Activated CD4-positive, alpha-beta T cell treated with anti-CD3 and anti-CD28 coated beads, Interleukin-2, amount 50 U/mL, for 48 hours (primary cell): Measurements from ENCODE around the gene AP3D1.

ENCODE experiments used
- DNase-seq, 2 experiments: peaks; one replicate each; pipeline ENCODE4 v3.0.0-alpha.2; 2020

AP3D1 gene

DNA sequence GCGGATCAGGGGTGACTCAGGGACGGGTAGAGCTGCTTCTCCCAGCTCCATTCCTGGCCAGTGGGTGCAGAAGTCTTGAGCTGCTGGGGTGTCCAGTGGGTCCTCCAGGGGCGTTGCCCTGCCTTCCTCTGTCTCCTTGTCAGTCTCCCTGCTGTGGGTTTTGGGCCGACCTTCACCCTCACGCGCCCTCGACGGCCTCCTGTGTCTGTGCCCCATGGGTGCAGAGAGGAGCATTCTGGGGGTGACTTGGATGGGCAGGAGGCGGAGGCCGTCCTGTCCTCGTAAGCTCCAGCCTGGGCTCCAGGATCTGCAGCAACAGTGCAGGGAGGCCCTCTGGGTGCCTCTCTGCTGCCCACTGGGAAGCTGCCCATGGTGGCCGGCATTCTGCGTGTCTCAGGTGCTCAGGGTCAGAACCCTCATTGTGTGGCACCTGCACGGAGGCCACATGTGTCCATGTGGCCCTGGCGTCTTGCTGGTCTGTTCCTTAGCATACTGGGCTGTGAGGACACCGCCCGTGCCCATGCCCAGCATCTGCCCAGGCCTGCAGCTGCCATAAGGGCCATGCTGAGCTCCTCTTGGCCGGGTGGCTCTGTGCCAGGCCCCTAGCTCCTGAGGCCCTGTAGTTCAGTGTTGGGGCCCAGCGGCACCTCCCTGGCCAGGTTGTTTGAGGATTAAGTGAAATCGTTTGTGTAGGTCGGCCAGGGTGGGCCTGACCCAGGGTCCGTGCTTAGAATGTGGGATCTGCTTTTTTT is 29.7 kb upstream of the AP3D1 start:
- no peak for DNase-seq

DNA sequence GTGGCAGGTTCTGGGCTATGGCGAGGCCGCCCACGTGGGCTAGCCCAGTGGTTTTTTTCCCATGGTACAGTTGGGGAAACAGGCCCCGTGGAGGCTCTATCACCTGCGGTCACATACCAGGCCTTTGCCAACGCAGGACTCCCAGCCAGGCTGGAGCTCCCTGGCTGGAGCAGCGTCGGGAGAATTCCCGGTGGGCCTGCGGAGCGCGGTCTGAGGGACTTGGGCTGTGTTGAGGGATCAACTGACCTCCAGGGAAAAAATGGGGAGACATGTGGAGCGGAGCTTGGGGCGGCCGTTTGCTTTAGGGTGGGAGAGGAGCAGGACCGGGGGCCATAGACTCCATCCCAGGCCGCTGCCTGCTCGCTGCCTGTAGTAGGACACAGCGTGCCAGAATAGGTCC is 28.7 kb upstream of the AP3D1 start:
- no peak for DNase-seq

DNA sequence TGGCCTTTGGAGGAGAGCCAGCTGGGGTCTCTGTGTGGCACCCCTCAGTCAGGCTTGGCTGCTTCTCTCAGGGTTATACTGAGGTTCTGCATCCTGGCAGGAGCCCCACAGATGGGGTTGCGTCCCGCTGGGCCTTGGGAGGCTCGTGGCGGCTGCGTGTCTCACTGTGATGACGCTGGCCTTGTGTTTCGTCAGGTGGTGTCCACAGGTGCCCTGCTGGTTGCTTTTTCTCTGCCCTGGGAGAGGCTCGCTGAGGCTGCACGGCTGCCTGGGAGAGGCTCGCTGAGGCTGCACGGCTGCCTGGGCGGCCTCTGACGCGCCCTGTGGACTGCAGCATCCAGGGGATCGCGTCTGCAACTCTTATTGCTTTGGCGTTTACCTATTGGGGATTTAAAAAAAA is 27.7 kb upstream of the AP3D1 start:
- no peak for DNase-seq

DNA sequence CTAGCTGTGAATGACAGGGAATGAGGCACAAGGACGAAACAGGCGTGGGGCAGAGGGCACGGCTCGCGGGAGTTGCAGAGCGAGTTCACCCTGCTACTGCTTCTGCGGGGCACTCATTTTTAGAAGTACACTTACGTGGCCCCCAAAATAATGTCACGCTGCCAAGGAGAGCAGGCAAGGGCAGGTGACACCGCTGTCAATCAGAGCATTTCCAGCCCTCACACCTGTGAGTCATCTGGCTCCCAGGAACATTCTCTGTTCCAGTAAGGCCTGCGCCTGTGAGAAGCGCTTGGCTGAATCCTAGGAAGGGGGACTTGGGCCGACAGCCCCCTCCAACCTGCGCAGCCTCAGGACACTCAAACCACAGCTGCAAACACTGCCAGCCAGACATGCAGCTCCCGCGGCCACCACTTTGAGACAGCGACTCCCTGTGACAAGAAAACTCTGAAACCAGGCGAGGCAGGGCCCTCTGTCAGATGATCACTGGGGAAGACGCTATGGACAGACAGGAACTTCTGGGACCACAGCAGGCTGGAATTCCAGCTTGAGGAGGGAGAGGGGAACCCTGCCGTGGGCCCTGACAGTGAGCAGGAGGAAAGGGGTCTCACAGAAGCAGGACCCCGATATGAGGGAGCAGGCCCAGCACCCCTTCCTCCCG is 25.1 kb upstream of the AP3D1 start:
- no peak for DNase-seq

DNA sequence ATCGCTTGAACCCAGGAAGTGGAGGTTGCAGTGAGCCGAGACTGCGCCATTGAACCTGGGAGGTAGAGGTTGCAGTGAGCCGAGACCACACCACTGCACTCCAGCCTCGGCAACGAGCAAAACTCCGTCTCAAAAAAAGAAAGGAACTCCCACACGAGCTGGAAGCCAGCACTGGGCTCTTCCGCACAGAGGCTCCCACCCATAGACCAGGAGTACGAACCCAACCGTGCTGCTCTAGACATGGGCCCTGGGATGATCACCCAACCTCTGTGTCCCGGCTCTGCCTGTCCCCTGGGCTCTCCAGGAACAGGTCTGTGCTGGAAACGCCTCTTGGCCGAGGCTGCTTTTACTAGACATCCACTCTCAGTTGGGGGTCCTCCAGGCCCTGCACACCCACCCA is 24.4 kb upstream of the AP3D1 start:
- DNase-seq = no peak

DNA sequence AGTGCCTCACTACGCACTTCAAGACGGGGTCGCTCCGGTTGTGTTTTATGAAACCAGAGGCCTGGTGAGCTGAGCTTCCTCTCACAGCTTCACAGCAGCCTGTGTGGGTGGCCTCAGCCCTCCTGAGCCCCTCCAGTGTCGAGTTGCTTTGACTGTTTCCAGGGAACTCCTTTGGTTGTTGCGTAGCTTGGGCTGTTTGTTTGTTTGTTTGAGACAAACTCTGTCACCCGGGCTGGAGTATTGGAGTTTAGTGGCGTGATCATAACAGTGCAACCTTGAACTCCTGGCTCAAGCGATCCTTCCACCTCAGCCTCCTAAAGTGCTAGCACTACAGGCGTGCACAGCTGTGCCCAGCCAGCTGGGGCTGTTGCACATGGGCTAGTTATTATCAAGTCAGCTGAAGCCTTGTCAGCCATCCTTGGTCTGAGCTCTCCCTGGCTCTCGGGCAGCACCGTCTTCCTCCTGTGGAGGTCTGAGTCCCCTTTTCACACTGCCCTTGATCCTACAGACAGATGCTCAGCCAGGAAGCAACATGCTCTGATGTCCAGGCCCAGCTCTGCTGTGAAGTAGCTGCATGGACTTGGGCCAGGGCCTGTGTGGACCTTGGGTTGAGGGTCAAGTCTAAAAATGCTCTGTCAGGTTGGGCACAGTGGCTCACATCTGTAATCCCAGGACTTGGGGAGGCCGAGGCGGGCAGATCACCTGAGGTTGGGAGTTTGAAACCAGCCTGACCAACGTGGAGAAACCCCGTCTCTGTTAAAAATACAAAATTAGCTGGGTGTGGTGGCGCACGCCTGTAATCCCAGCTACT is 22.6 kb upstream of the AP3D1 start:
- DNase-seq = no peak

DNA sequence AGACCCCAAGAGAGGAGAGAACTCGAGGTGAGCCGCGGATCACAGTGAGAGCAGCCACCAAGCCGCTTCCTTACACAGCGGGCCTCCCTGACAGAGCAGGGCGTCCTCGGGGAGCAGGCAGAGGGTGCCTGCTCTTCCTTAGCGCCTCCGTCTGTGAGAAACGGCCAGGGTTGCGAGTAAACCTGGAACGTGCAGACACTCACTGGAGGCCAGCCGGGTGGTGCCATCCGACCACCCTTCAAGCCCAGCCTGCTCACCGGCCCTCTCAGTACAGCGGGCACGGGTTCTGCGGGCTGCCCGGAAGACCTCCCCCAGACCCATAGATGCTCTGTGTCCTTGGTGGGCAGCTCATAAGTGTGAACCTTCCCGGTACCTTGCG is 22.0 kb upstream of the AP3D1 start:
- DNase-seq = no peak

DNA sequence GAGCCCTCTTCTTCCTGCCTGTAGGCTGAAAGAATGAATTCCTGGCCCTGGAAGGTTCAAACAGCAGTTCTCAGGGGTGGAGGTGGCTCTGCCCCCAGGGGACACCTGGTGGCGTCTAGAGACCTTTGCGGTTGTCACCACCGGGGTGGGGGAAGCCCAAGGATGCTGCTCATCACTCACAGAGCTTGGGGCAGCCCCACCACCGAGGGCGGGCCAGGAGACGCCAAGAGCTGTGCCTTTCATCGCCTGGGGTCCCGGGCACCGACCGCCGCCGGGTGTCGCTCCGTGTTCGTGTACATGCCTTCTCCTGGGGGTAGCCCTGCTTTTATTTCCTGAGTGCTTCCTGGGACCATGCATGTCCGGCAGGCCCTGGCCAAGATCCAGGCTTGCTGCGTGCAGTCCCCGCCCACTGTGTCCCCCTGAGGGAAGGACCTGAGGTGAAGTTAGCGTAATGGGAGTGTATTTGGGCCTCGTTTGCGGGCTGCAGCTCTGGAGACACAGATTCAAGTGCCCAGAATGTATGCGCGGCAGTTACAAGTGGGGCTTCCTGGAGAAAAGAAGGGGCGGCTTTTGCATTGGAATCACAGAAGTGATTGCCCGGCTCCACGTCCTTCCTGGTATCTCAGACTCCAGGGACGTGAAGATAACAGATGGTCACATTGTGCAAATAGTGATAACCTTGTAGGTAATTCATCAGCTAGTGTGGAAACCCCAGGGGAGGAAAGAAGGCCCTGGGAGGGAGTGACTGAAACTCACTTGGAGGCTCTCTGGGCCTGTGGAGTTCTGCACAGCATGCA is 20.2 kb upstream of the AP3D1 start:
- peak; percentile 84 to 89 for DNase-seq

DNA sequence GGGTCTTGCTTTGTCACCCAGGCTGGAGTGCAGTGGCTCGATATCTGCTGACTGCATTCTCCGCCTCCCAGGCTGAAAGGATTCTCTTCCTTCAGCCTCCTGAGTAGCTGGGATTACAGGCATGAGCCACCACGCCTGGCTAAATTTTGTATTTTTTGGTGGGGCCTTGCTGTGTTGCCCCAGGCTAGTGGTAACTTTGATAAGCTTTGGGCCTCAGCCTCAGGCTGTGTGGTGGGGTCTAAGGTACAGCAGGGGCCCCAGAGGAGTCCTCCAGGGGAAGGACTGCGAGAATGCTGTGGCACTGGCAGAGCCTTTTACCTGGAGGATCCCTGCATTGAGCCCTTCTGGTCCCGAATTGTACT is 19.6 kb upstream of the AP3D1 start:
- no peak for DNase-seq

DNA sequence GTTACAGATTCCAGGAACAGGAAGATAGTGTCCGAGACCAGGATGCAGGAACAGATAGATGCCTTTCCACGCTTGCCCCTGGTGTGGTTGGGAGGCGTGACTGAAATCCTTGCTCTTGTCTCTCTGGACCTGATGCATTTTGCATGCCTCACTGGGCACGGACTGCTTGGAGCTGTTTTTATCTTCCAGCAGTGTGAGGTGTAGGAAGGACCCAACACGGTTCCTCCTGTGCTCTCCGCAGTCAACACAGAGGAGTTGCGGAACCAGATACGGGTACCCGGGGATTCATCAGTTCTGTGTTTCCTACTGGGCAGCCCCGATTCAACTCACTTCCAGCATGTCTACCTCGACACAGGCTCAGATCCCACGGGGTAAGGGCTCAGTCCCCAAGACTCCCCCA is 18.9 kb upstream of the AP3D1 start:
- no peak for DNase-seq

DNA sequence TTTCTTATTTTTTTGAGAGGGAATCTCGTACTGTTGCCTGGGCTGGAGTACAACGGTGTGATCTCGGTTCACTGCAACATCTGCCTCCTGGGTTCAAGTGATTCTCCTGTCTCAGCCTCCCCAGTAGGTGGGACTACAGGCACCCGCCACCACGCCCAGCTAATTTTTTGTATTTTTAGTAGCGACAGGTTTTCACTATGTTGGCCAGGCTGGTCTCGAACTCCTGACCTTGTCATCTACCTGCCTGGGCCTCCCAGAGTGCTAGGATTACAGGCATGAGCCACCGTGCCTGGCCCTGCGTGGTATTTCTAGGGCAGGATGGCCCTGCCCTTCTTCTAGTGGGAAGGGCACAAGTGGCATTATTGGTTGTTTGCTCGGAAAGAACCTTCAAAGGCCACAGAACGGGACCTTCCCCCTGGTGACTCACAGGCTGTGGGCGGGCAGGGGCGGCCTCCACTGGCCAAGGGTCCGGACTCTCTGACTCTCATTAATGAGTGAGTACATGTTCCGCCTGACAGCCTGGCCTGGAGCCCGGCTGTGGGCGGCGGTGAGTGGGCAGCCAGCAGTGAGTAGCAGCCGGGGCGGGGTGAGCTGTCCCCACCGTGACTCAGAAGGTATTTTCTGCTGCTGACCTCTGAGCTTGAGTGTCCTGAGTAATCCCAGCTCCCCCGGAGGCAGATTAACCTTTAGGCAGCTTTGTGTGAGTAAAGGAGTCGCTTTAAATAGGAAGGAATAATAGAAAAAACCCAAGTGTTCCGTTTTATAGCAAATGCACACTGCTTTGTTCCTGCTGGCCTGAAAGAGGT is 17.5 kb upstream of the AP3D1 start:
- DNase-seq = peak; percentile 85 to 90

DNA sequence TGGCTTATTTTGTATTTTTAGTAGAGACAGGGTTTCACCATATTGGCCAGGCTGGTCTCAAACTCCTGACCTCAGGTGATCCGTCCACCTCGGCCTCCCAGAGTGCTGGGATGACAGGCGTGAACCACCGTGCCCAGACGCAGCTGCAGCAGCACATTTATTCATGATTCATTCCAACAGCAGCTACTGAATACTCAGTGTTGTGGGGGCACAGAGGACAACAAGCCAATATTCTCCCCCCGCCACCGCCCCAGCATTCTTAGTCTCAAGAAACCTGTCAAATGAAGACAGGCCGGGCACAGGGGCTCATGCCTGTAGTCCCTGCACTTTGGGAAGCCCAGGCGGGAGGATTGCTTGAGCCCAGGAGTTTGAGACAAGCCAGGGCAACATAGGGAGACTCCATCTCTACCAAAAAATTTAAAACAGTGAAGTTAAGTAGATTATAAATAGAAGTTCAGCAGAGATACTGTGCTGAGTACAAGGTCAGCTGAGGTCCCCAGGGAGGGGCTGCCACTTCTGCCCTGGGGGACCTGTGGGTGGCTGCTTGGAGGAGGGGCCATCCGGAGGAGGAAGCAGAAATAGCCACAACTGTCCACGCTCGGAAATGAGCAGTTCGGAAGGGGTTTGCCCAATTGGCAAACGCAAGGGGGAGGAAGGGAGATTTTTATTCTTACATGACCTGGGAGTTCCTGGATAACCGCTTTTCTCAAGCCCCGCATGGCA is 16.7 kb upstream of the AP3D1 start:
- peak in 1 of 2 experiments; percentile 13 for DNase-seq

DNA sequence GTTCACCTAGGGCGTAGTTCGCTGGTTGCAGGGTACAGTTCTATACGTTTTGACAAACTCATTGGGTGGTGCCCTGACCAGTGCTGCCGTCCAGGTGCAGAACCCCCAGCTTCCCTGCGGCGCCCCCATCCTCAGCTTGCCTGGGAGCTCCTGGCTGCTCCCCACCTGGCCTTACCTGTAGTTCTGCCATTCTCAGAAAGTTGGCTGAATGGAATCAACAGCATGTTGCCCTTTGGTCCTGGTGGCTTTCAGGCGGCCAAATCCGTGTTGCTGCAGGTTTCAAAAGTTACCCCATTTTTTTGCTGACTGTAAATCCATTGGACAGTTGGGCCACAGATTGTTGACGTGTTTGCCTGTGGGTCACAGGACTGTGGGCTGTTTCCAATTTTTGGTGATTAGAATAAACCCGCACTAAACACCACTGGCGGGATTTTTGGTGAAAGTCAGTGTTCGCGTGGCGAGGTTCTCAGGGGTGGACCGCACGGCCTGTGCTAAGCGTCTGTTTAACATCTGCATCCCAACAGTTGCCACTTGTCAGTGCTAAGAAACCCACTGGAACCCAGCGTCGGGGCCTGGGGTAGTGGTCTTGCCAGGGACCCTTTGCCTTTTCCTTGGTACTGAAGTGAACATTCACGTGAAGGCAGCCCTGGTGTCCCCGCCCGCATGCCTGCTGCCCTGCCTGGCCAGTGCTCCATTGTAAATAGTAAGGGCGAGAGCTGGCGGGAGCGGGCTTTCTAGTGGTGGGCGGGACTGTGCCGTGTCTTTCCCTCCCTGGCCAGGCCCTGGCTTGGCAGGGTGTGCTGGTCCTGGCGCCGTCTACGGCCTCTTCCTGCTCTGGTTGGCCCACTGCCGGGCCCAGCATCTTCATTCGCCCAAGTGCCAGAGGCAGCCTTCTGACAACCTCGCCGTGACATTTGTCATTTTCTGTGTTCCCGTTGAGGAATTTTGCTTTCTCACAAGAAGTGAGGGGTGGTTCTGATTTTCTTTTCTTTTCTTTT is 15.7 kb upstream of the AP3D1 start:
- DNase-seq = no peak

DNA sequence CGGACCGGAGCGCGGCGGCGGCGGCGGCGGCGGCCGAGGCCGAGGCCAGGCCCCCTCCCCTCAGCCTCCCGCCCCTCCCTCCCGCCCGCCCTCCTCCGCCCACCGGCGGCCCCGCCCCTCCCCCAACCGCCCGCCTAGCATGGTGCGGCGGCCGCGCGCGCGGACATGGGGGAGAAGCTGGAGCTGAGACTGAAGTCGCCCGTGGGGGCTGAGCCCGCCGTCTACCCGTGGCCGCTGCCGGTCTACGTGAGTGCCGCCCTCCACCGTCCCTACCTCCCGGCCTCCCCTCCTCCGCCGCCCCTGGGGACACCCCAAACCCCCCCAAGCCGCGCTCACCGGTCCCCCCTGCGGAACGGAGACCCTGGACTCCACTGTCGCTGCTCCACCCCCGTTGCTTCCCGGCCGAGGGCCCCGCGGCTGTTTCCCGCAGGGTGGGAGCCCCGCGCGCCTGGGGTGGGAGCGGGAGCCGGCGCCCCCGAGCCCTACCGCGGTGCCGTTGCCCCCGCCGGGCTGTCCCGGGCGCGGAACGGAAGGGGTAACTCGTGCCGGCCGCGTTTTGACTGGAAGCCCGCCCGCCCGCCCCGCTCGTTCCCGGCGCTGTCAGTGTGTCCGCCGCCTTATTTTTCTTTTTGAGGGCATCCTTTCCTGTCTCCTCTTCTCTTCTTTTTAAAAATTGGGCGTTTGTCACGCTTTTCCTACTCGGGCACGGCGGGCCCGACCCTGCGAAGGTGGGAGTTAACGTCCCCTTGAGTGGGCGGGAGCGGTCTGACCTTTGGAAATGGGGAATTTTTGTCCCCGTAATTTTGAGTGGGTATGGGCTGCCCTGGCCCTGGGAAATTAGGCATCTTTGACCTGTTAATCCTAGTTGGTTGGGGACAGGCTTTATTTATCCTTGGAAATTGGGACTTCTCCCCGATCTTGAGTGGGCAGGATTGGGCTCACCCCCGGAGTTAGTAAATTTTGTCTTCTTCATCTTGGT is 12.9 kb upstream of the AP3D1 start:
- peak; percentile 45 to 56 for DNase-seq

DNA sequence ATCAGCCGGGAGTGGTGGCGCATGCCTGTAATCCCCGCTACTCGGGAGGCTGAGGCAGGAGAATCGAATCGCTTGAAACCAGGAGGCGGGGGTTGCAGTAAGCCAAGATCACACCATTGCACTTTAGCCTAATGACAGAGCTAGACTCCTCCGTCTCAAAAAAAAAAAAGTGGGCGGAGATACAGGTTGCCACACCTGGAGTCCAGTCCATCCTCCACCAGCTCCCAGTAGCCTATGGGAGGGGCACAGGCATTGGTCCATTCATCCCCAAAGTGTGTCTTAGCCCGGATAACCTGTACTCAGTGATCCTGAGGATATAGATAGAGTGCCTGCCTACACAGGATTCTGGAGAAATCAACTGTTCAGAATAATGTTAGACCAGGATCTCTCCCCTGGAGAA is 9.0 kb upstream of the AP3D1 start:
- DNase-seq = no peak

DNA sequence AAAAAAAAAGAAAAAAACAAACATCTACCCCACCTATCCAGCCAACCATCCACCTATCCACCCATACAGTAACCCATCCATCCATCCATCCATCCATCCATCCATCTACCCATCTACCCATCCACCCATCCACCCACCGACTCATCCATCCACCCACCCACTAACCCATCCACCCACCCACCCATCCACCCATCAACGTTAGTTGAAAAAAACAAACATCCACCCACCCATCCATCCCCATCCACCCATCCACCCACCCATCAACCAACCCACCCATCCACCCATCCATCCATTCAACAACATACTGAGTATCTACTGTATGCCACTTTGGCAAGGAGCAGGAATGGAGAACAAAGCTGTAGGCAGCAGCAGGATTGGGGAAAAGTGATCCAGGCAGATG is 6.1 kb upstream of the AP3D1 start:
- DNase-seq = no peak

DNA sequence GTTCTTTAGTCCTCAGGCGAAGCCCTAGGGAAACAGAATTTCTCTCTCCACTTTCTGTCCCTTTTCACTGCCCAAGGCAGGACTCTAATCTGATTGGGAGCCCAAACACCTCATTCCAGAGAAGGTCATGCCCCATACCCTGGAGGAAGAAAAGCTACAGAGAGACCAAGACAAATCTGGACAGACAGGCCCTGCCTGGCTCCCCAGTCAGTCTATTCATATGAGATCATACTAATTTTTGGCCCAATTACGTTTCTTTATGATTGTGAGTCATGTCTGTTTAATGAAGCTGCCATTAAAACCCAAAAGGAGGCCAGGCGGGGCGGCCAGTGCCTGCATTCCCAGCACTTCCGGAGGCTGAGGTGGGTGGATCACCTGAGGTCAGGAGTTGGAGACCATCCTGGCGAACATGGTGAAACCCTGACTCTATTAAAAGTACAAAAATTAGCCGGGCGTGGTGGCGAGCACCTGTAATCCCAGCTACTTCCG is 3.3 kb upstream of the AP3D1 start:
- no peak for DNase-seq

DNA sequence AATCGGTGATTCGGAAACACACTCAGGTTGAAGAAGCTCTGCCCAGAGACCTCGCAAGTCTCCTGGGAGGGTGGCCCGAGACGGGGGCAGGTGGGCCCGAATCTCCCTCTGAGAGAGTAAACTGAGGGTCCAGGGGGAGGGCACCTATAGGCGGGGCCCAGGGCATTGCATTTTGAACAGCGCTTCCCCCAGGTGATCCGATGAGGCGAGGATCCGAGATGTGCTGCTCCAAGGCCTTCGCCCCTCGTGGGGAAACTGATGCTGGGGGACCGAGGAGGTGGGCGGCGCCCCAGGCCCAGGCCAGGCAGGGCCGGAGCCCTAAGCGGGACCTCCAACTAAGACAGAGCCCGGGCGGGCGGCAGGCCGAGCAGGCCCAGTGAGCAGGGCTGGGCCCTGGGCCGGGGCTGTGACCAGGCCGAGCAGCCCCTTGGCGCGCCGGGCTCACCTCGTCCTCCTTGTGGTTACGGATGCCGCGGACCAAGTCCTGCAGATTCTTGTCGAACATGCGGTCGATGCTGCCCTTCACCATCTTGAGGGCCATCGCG is 500 bp downstream of the AP3D1 start:
- peak; percentile 22 to 37 for DNase-seq
